Spinal cord (tissue), 10 donors: ENCODE data around the gene ATP10B. TPM values are rescaled to one million over a fixed set of nuclear protein-coding genes. Genes with fewer than 3 reads are reported as not detected.
A peak's percentile ranks its signal among the peaks of the same experiment; 100 is the strongest.

Experiments used
- DNase-seq, 6 donors: peaks; one replicate each; pipeline versions ENCODE4 v3.0.0 to v3.0.0-alpha.2; 2013 to 2015; ENCODE audit warnings: low spot score in 6 of 6, low read depth in 4 of 6
- H3K27ac ChIP-seq: one replicate; pipeline ENCODE4 v1.5.1; 2013; ENCODE audit warnings: low read depth, low read length, control low read depth
- H3K27me3 ChIP-seq: one replicate; pipeline ENCODE4 v1.6.1; 2013; ENCODE audit warnings: low read length; ENCODE audit not compliant: control insufficient read depth, insufficient read depth
- H3K36me3 ChIP-seq: one replicate; pipeline ENCODE4 v1.6.1; 2013; ENCODE audit warnings: low read length; ENCODE audit not compliant: control insufficient read depth, insufficient read depth
- H3K4me1 ChIP-seq: one replicate; pipeline ENCODE4 v1.6.1; 2013; ENCODE audit warnings: low read length; ENCODE audit not compliant: control insufficient read depth, insufficient read depth
- H3K4me3 ChIP-seq: one replicate; pipeline ENCODE4 v1.5.1; 2013; ENCODE audit warnings: low read depth, low read length, control low read depth
- H3K9me3 ChIP-seq: one replicate; pipeline ENCODE4 v1.6.1; 2013; ENCODE audit warnings: low read length; ENCODE audit not compliant: control insufficient read depth, insufficient read depth
- WGBS: methylation state at CpG from one replicate; pipeline ENCODE4 v1.1.5; 2013; ENCODE audit warnings: missing lambda C conversion rate; ENCODE audit not compliant: insufficient coverage; 5-methylcytosine and 5-hydroxymethylcytosine counted together
- polyA plus RNA-seq, 2 donors: library from polyadenylated mRNA; unstranded; fragments of 120-200 nt; gene quantifications; one replicate each; pipeline ENCODE4 v1.2.1, GENCODE V29; 2013; ENCODE audit not compliant: insufficient read length in 2 of 2
- total RNA-seq, 2 donors: library from RNA; depleted of rRNA in 1 of 2; stranded (reverse); fragments of 120-200 nt in 1 of 2; fragments of >200 nt in 1 of 2; gene quantifications; one replicate each; pipeline versions ENCODE4 v1.2.3 to v1.2.4, GENCODE V29; 2013 to 2014
- donor health status: healthy.

Gene ATP10B
- total and polyA plus RNA-seq, 4 donors: 3.6 to 9.3 (median 3.9) TPM

- H3K9me3 ChIP-seq: peaks cover 12% of the 10 kb centered on the region
- no peaks in the 10 kb centered on the region for H3K4me1 ChIP-seq
- no peaks in the 10 kb centered on the region for H3K27me3 ChIP-seq
- no peak overlapping the region for H3K27ac ChIP-seq
- DNase-seq: no peak
- H3K4me3 ChIP-seq: no peak overlapping the region
- no CpG with 5 or more reads among the region's 2 CpGs for WGBS
- no peaks in the 10 kb centered on the region for H3K36me3 ChIP-seq
Observed at GRCh38 chr5:160702311-160702803, 149.7 kb downstream of the ATP10B start.

DNA sequence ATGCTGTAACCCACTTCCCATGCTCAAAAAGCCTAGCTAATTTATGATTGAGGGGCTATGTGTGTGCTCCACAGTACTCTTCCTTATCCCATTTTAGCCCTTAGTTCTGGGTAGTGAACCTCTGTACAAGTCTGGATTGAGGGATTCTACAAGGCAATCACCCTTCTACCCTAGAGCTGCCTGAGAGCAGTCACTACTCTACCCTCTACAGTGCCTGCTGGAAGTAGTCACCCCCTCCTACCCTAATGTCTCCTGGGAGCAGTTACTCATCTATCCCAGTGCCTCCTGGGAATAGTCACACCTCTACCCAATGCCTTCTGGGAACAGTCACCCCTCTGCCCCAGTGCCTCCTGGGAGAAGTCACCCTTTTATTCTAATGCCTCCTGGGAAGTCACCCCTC is 150.6 kb downstream of the ATP10B start:
- DNase-seq: no peak
- Histone ChIP-seq H3K9me3 (peaks cover 12% of the 10 kb centered on the region), H3K27me3 (no peaks in the 10 kb centered on the region), H3K4me3 (no peak overlapping the region), H3K27ac (no peak overlapping the region), H3K36me3 (no peaks in the 10 kb centered on the region), H3K4me1 (no peaks in the 10 kb centered on the region)

DNA sequence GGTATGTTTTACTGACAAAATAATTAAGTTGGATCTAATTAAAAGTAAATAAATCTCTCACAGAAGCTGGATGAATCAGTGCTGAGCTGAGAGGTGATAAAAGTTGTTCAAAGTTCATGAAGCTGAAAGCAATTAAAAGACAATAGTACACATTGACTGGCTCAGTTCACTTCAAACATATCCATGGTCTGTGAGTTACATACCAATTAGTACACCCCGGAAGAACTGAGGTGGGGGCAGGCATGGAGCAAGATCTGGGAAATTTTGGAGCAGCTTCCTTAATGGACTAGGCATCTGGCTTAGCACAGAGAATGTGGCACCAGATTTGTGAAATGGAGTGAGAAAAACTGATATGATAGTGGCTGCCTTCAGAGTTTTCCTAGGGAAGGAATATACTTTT is 152.7 kb downstream of the ATP10B start:
- Histone ChIP-seq H3K4me1 (no peaks in the 10 kb centered on the region), H3K27ac (no peak overlapping the region), H3K4me3 (no peak overlapping the region), H3K9me3 (peaks cover 8% of the 10 kb centered on the region), H3K27me3 (no peaks in the 10 kb centered on the region), H3K36me3 (no peaks in the 10 kb centered on the region)
- peak in 2 of 6 donors; percentile 13 to 23 for DNase-seq
- WGBS: 0% methylated on average over 1 of the region's 1 CpG

- H3K27me3 ChIP-seq: no peaks in the 10 kb centered on the region
- no peak overlapping the region for H3K4me3 ChIP-seq
- no CpG with 5 or more reads among the region's 3 CpGs for WGBS
- peak in 2 of 6 donors; percentile 21 to 36 for DNase-seq
- H3K4me1 ChIP-seq: no peaks in the 10 kb centered on the region
- H3K27ac ChIP-seq: no peak overlapping the region
- no peaks in the 10 kb centered on the region for H3K9me3 ChIP-seq
- H3K36me3 ChIP-seq: no peaks in the 10 kb centered on the region
Observed at GRCh38 chr5:160697281-160697680, 154.7 kb downstream of the ATP10B start.

- no peaks in the 10 kb centered on the region for H3K36me3 ChIP-seq
- WGBS: no CpG with 5 or more reads among the region's 2 CpGs
- no peak overlapping the region for H3K27ac ChIP-seq
- H3K27me3 ChIP-seq: no peaks in the 10 kb centered on the region
- H3K4me3 ChIP-seq: no peak overlapping the region
- H3K9me3 ChIP-seq: no peaks in the 10 kb centered on the region
- H3K4me1 ChIP-seq: no peaks in the 10 kb centered on the region
- DNase-seq: no peak
Observed at GRCh38 chr5:160694896-160695295, 157.1 kb downstream of the ATP10B start.

DNA sequence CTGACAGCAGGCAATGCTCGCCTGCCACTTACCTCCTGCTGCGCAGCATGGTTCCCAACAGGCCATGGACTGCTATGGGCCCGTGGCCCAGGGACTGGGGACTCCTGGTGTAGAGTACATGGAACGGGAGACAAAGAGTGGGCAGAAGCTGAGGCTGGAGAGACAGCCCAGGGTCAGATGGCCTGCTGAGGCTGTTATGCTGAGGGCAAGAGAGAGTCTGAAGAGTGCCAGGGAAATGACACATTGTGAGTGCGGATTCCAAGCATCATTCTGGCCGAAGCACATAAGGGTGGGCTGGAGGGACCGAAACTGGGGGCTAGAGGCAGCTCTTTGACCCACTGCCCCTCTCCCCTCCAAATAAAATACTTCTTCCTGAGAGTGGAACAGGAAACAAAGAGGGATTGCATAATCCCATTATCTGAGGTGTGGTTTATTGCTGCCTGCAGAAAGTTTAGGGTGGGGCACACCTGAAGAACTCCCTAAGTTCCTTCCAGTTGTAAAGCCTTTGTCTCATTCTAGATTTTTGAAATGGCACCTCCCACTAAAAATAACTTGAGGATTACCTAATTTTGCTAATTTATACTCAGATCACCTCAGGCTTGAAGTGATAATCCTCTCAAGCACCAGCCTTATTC is 158.1 kb downstream of the ATP10B start:
- 52% methylated on average over 4 of the region's 7 CpGs for WGBS
- Histone ChIP-seq H3K27ac (no peak overlapping the region), H3K9me3 (no peaks in the 10 kb centered on the region), H3K4me1 (no peaks in the 10 kb centered on the region), H3K4me3 (no peak overlapping the region), H3K36me3 (no peaks in the 10 kb centered on the region), H3K27me3 (no peaks in the 10 kb centered on the region)
- DNase-seq: no peak

DNA sequence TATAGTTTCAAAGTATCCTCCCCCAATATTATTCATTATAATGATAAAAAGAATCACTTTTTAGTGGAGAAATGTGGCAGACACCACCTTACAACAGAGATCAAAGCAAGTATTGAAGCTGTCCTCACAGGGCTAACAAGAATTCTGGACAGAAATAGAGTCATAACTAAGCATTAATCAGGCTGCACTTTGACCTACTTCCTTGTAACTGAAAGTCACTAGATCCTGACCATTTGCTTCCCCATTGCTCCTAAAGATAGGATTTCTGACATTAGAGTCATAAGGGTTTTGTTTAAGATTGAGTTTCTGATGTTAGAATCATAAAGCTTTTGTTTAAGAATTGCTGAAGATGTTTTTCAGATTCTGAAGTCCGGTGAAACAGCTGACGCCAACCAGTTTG is 159.7 kb downstream of the ATP10B start:
- Histone ChIP-seq H3K4me3 (no peak overlapping the region), H3K36me3 (no peaks in the 10 kb centered on the region), H3K4me1 (no peaks in the 10 kb centered on the region), H3K27me3 (no peaks in the 10 kb centered on the region), H3K27ac (no peak overlapping the region), H3K9me3 (no peaks in the 10 kb centered on the region)
- DNase-seq: no peak
- WGBS: 100% methylated on average over 2 of the region's 2 CpGs

- peak in 1 of 6 donors; percentile 18 for DNase-seq
- no peaks in the 10 kb centered on the region for H3K4me1 ChIP-seq
- H3K27me3 ChIP-seq: no peaks in the 10 kb centered on the region
- no peaks in the 10 kb centered on the region for H3K9me3 ChIP-seq
- H3K4me3 ChIP-seq: no peak overlapping the region
- WGBS: 69% methylated on average over 5 of the region's 6 CpGs
- H3K36me3 ChIP-seq: no peaks in the 10 kb centered on the region
- H3K27ac ChIP-seq: no peak overlapping the region
Observed at GRCh38 chr5:160685695-160686094, 166.3 kb downstream of the ATP10B start.

DNA sequence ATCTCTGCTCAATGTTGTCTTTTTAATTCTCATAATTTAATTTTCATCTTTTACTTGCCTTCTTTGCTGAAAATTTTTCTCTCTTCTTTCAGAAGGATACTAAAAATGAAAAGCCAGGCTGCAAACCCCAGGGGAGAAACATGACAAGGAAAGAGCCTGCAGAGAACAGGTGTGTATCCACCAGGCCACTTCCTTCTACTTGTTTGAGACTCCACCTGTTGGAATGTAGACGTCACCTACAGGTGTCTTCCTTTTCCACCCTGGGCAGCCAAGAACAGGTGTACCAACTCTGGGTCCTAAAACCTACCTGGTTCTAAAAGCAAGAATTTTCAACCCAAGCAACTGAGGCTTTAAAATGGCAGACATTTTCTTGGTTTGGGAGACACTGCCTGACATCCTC is 166.8 kb downstream of the ATP10B start:
- WGBS: no CpG with 5 or more reads among the region's 1 CpG
- no peaks in the 10 kb centered on the region for H3K9me3 ChIP-seq
- no peak for DNase-seq
- no peak overlapping the region for H3K27ac ChIP-seq
- H3K36me3 ChIP-seq: no peaks in the 10 kb centered on the region
- no peaks in the 10 kb centered on the region for H3K4me1 ChIP-seq
- no peaks in the 10 kb centered on the region for H3K27me3 ChIP-seq
- no peak overlapping the region for H3K4me3 ChIP-seq

GRCh38 chr5:160679567-160680309 is 172.3 kb downstream of the ATP10B start:
- H3K27me3 ChIP-seq: no peaks in the 10 kb centered on the region
- peaks cover 4% of the 10 kb centered on the region for H3K4me1 ChIP-seq
- WGBS: 100% methylated on average over 2 of the region's 6 CpGs
- H3K27ac ChIP-seq: no peak overlapping the region
- H3K9me3 ChIP-seq: no peaks in the 10 kb centered on the region
- DNase-seq: peak in 1 of 6 donors; percentile 50
- H3K4me3 ChIP-seq: no peak overlapping the region
- H3K36me3 ChIP-seq: no peaks in the 10 kb centered on the region
